Rectal smooth muscle tissue (tissue), 1 donor: Measurements from ENCODE around the gene COL4A4.
"Not testable (repeated sequence)": the region's sequence is repeated elsewhere in the genome, so short reads cannot be mapped to it uniquely, and the experiment has no call there.

Source experiments
- H3K27ac ChIP-seq: one replicate; pipeline ENCODE4 v1.7.0; 2013; ENCODE audit warnings: low read depth, low read length, inconsistent platforms
- H3K27me3 ChIP-seq: one replicate; pipeline ENCODE4 v1.7.0; 2013; ENCODE audit warnings: low read length; ENCODE audit not compliant: control insufficient read depth, insufficient read depth
- H3K36me3 ChIP-seq: one replicate; pipeline ENCODE4 v1.7.0; 2013; ENCODE audit warnings: low read length; ENCODE audit not compliant: control insufficient read depth, insufficient read depth
- H3K4me1 ChIP-seq: one replicate; pipeline ENCODE4 v1.7.0; 2013; ENCODE audit warnings: low read length; ENCODE audit not compliant: control insufficient read depth, insufficient read depth
- H3K4me3 ChIP-seq: one replicate; pipeline ENCODE4 v1.7.0; 2013; ENCODE audit warnings: low read length
- H3K9ac ChIP-seq: one replicate; pipeline ENCODE4 v1.7.0; 2013; ENCODE audit warnings: low read length

The COL4A4 gene

DNA sequence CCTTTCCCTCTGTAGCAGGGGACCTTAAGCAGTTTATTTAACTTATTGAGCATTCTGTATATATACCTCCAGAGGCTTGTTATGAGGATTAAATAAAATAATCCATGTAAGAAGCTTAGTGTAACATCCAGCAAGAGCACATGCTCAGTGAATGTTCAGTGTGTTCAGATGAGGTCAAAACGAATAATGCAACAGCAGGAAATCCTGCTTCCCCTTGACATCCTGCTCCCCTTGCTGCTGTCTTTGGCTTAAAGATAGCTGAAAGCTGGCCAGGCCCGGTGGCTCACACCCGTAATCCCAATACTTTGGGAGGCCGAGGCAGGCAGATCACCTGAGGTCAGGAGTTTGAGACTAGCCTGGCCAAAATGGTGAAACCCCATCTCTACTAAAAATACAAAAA lies 68.7 kb downstream of the COL4A4 start:
- H3K4me1 ChIP-seq, result no peaks in the 10 kb centered on the region
- no peak overlapping the region for H3K27ac ChIP-seq

DNA sequence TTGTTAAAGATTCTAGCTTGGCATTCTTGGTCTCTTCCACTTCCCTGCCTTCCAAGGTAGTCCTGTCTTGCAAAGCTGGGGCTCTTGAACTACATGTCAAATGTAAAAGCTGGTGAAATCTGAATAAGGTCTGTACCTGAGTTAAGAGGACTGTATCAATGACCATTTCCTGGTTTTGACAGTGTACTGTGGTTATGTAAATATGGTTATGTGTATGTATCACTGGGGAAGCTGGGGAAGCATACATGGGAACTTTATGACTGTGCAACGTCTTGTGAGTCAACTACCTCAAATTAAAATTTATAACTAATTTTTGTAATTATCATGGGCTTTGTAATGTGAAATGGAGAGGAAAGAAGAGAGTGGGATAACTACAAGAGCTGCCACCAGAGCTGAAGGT lies 81.7 kb downstream of the COL4A4 start:
- Histone ChIP-seq H3K27ac (no peak overlapping the region), H3K27me3 (no peaks in the 10 kb centered on the region), H3K4me1 (no peaks in the 10 kb centered on the region)

More for the DNA sequence above, 68.7 kb downstream of the COL4A4 start:
- Histone ChIP-seq H3K36me3 (no peaks in the 10 kb centered on the region), H3K9ac (no peak overlapping the region), H3K27me3 (no peaks in the 10 kb centered on the region), H3K4me3 (no peak overlapping the region)

DNA sequence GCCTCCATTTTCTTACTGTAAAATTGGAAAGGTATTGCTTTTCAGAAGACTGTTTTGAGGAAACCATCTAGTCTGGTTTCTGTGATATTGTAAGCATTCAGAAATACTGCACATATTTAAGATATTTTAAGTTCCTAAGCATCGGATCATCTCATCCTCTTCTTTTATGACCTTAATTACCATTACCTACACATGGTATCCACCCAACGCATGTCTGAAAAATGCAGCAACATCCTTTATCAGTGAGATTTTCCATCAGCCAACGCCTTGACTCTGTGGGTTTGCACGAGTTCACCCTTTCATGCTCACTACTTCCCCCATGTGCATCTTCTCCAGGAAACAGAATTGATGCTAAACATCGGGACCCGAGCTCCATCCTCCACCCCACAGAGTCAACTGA lies 84.3 kb downstream of the COL4A4 start:
- H3K36me3 ChIP-seq, result no peaks in the 10 kb centered on the region
- H3K27ac ChIP-seq, result no peak overlapping the region
- no peak overlapping the region for H3K9ac ChIP-seq
- no peaks in the 10 kb centered on the region for H3K27me3 ChIP-seq
- H3K4me1 ChIP-seq, result no peaks in the 10 kb centered on the region
- H3K4me3 ChIP-seq, result no peak overlapping the region

More for the DNA sequence above, 81.7 kb downstream of the COL4A4 start:
- Histone ChIP-seq H3K9ac (no peak overlapping the region), H3K4me3 (no peak overlapping the region), H3K36me3 (no peaks in the 10 kb centered on the region)

GRCh38 chr2:227065065-227065464 lies 98.9 kb downstream of the COL4A4 start:
- not testable (repeated sequence) for H3K9ac ChIP-seq, H3K36me3 ChIP-seq, H3K27me3 ChIP-seq, H3K27ac ChIP-seq, H3K4me3 ChIP-seq, H3K4me1 ChIP-seq

GRCh38 chr2:227058888-227059399 lies 105.1 kb downstream of the COL4A4 start:
- no peaks in the 10 kb centered on the region for H3K27me3 ChIP-seq
- no peak overlapping the region for H3K27ac ChIP-seq
- H3K4me3 ChIP-seq, result no peak overlapping the region
- no peaks in the 10 kb centered on the region for H3K4me1 ChIP-seq
- H3K9ac ChIP-seq, result no peak overlapping the region
- no peaks in the 10 kb centered on the region for H3K36me3 ChIP-seq

DNA sequence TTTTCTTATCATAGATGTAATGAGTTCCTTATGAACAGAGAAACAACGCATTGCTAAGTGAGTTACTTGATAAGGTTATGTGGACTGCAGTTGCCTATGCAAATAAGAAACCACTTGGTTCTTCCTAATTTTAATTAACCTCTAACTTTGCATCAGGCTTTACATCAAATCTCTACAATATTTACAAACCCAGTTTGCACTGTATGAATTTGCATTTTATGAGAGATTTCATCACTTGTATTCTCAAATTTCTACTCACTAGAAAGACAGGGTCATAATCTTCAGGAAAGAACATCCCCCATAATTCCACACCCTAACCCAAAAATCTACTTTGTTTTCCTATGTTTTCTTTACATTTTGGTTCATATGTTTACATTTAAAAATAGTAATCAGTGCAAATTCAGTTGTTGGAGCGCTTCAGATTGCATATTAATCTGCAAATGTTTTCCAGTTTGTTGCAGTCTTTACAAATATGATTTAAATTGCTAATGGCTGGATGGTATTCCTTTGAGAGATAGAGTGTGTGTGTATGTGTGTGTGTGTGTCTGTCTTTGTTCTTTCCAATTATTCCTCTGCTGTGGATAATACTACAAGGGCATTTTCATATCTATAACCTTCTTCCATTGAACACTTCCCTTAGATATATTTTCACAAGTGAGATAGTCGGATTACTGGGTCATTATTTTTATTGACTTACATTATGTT lies 106.1 kb downstream of the COL4A4 start:
- Histone ChIP-seq H3K9ac (no peak overlapping the region), H3K27me3 (no peaks in the 10 kb centered on the region), H3K27ac (no peak overlapping the region), H3K4me3 (no peak overlapping the region), H3K4me1 (no peaks in the 10 kb centered on the region), H3K36me3 (no peaks in the 10 kb centered on the region)

DNA sequence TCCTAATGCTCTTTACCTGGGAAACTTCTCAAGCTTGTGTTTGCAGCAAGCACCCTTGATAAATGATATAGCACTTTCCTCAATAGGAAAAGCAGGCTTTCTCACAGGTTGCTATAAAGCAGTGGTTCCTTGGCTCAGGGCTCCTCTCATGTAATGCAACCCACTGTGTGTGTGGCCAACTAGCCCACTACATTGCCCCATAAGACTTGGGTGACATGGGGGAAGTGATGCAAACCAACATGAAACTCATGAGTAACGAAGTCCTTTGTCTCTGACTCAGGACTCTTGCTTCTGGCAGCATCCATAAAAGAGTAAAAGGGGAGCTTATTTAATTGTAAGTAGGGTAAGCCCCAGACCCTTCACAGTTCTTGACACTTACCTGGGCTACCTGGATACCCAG lies 106.9 kb downstream of the COL4A4 start:
- Histone ChIP-seq H3K4me3 (no peak overlapping the region), H3K9ac (no peak overlapping the region), H3K36me3 (no peaks in the 10 kb centered on the region), H3K27ac (no peak overlapping the region), H3K27me3 (no peaks in the 10 kb centered on the region), H3K4me1 (no peaks in the 10 kb centered on the region)

DNA sequence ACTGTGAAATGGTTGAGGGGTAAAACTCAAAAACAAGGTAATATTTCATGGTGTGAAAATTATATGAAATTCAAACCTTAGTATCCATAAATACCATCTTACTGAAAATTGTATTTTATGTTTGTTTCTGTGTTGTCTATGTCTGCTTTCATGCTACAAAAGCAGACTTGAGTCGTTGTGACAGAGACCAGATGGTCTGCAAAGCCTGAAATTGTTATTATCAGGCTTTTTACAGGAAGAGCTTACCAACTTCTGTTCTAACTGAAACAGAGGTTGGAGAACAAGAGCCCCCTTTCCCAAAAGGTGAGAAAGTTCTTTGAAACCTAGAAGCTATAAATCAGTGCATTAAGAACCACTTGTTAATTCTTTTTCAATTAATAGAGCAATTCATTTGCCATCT lies 110.0 kb downstream of the COL4A4 start:
- Histone ChIP-seq H3K27me3 (no peaks in the 10 kb centered on the region), H3K9ac (no peak overlapping the region), H3K27ac (no peak overlapping the region), H3K36me3 (no peaks in the 10 kb centered on the region), H3K4me3 (no peak overlapping the region), H3K4me1 (no peaks in the 10 kb centered on the region)

DNA sequence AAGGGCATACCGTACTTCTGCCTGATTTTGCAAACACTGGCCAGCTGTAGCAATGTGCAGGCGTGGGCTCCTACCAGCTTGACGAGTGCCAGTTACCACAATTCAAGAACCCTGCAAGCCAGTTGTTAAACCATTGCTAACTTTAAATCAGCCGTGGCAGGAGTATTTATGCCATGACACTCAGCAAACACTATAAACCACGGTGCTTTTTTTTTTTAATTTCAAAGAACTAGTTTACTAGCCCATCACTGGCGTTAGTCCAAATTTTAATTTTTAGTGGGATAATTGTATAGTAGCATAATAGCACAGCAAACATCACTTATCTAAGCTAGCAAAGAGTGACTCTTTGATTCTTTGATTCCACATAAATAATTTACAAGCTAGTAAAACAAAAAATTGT lies 111.1 kb downstream of the COL4A4 start:
- no peaks in the 10 kb centered on the region for H3K27me3 ChIP-seq
- H3K36me3 ChIP-seq, result no peaks in the 10 kb centered on the region
- H3K4me1 ChIP-seq, result no peaks in the 10 kb centered on the region
- no peak overlapping the region for H3K27ac ChIP-seq
- no peak overlapping the region for H3K4me3 ChIP-seq
- no peak overlapping the region for H3K9ac ChIP-seq

GRCh38 chr2:227043981-227044380 lies 120.0 kb downstream of the COL4A4 start:
- H3K27me3 ChIP-seq, result no peaks in the 10 kb centered on the region
- no peaks in the 10 kb centered on the region for H3K4me1 ChIP-seq
- H3K27ac ChIP-seq, result no peak overlapping the region
- no peaks in the 10 kb centered on the region for H3K36me3 ChIP-seq
- no peak overlapping the region for H3K4me3 ChIP-seq
- no peak overlapping the region for H3K9ac ChIP-seq

- Histone ChIP-seq H3K27ac (no peak overlapping the region), H3K36me3 (no peaks in the 10 kb centered on the region), H3K4me1 (peaks cover 4% of the 10 kb centered on the region), H3K27me3 (no peaks in the 10 kb centered on the region), H3K4me3 (no peak overlapping the region), H3K9ac (no peak overlapping the region)
These were observed 125.3 kb downstream of the COL4A4 start for GRCh38 chr2:227038550-227039189.

- Histone ChIP-seq H3K9ac (no peak overlapping the region), H3K27me3 (no peaks in the 10 kb centered on the region), H3K36me3 (no peaks in the 10 kb centered on the region), H3K27ac (no peak overlapping the region), H3K4me1 (peaks cover 8% of the 10 kb centered on the region), H3K4me3 (no peak overlapping the region)
These were observed 127.5 kb downstream of the COL4A4 start for GRCh38 chr2:227036527-227036926.
